Neuronal stem cell (in vitro differentiated cells): ENCODE results near the gene ZC3H10.
A peak's percentile ranks its signal among the peaks of the same experiment; 100 is the strongest.

Experiments used
- DNase-seq: peaks from one replicate; pipeline ENCODE4 v3.0.0-alpha.2; 2013; ENCODE audit warnings: low spot score
- H2AFZ ChIP-seq: one replicate; pipeline ENCODE4 v1.6.1; 2013; ENCODE audit warnings: mild to moderate bottlenecking, low read length, inconsistent platforms
- H2AK5ac ChIP-seq: 2 replicates; pipeline ENCODE4 v1.6.1; 2013; ENCODE audit warnings: low read depth, mild to moderate bottlenecking, inconsistent platforms, low read length, moderate library complexity, mixed read lengths
- H2BK120ac ChIP-seq: 2 replicates; pipeline ENCODE4 v1.6.1; 2013; ENCODE audit warnings: low read depth, mild to moderate bottlenecking, inconsistent platforms, low read length, moderate library complexity, mixed read lengths
- H2BK12ac ChIP-seq: one replicate; pipeline ENCODE4 v1.6.1; 2013; ENCODE audit warnings: low read length, inconsistent platforms
- H2BK15ac ChIP-seq: 2 replicates; pipeline ENCODE4 v1.6.1; 2013; ENCODE audit warnings: mild to moderate bottlenecking, low read length, inconsistent platforms, mixed read lengths
- H2BK5ac ChIP-seq: one replicate; pipeline ENCODE4 v1.6.1; 2013; ENCODE audit warnings: inconsistent platforms, mild to moderate bottlenecking, low read length, moderate library complexity
- H3K14ac ChIP-seq: one replicate; pipeline ENCODE4 v1.6.1; 2013; ENCODE audit warnings: low read length, inconsistent platforms
- H3K18ac ChIP-seq: 2 replicates; pipeline ENCODE4 v1.6.1; 2013; ENCODE audit warnings: low read length, inconsistent platforms
- H3K23ac ChIP-seq: 2 replicates; pipeline ENCODE4 v1.6.1; 2013; ENCODE audit warnings: low read depth, mild to moderate bottlenecking, mixed read lengths, low read length, inconsistent platforms; ENCODE audit not compliant: poor library complexity
- H3K27ac ChIP-seq: replicated peaks from 3 replicates; pipeline ENCODE4 v1.5.1; 2013; ENCODE audit warnings: low read length, inconsistent platforms
- H3K27me3 ChIP-seq, 3 experiments: 2 replicates each; pipeline ENCODE4 v1.6.1; 2013; ENCODE audit warnings: low read length in 3 of 3, mild to moderate bottlenecking in 2 of 3, inconsistent platforms in 1 of 3, low read depth in 1 of 3, mixed read lengths in 1 of 3, moderate library complexity in 1 of 3; ENCODE audit not compliant: control insufficient read depth in 3 of 3, insufficient read depth in 3 of 3
- H3K36me3 ChIP-seq, 2 donors: replicated peaks in 1 of 2; 2 replicates each; pipeline ENCODE4 v1.6.1; 2013; ENCODE audit warnings: low read length in 2 of 2; ENCODE audit not compliant: control insufficient read depth in 2 of 2, insufficient read depth in 2 of 2
- H3K4ac ChIP-seq: 2 replicates; pipeline ENCODE4 v1.6.1; 2013; ENCODE audit warnings: inconsistent platforms, mild to moderate bottlenecking, low read length, moderate library complexity
- H3K4me1 ChIP-seq, 2 donors: 1 replicate in 1 of 2; 2 replicates in 1 of 2; pipeline ENCODE4 v1.6.1; 2013; ENCODE audit warnings: low read length in 2 of 2, low read depth in 1 of 2; ENCODE audit not compliant: control insufficient read depth in 2 of 2, insufficient read depth in 1 of 2
- H3K4me2 ChIP-seq: one replicate; pipeline ENCODE4 v1.6.1; 2013; ENCODE audit warnings: mild to moderate bottlenecking, low read length, inconsistent platforms; ENCODE audit not compliant: insufficient read depth, poor library complexity, severe bottlenecking
- H3K4me3 ChIP-seq, 2 donors: 2 replicates each; pipeline ENCODE4 v1.5.1; 2013; ENCODE audit warnings: low read length in 2 of 2, mild to moderate bottlenecking in 2 of 2, inconsistent platforms in 1 of 2, moderate library complexity in 1 of 2
- H3K79me1 ChIP-seq: one replicate; pipeline ENCODE4 v1.6.1; 2013; ENCODE audit warnings: low read depth, mild to moderate bottlenecking, inconsistent platforms, low read length, moderate library complexity
- H3K9ac ChIP-seq: one replicate; pipeline ENCODE4 v1.6.1; 2013; ENCODE audit warnings: mild to moderate bottlenecking, low read depth, low read length, inconsistent platforms; ENCODE audit not compliant: poor library complexity
- H3K9me3 ChIP-seq, 2 donors: replicated peaks in 1 of 2; 2 replicates each; pipeline versions ENCODE3 to v1.6.1; 2013; ENCODE audit warnings: low read length in 2 of 2, mild to moderate bottlenecking in 2 of 2, inconsistent platforms in 1 of 2, low read depth in 1 of 2, mixed read lengths in 1 of 2, moderate library complexity in 1 of 2; ENCODE audit not compliant: control insufficient read depth in 2 of 2, insufficient read depth in 1 of 2
- H4K8ac ChIP-seq: one replicate; pipeline ENCODE4 v1.6.1; 2013; ENCODE audit warnings: low read depth, mild to moderate bottlenecking, inconsistent platforms, low read length, moderate library complexity
- H4K91ac ChIP-seq: one replicate; pipeline ENCODE4 v1.6.1; 2013; ENCODE audit warnings: low read length, low read depth, mild to moderate bottlenecking, inconsistent platforms; ENCODE audit not compliant: poor library complexity
- WGBS, 2 donors: extraction: QIAGEN DNeasy Blood & Tissue Kit; methylation state at CpG; one replicate each; pipeline ENCODE4 v1.1.7; 2013; ENCODE audit warnings: missing lambda C conversion rate in 2 of 2, mixed read lengths in 1 of 2; ENCODE audit not compliant: insufficient read length in 2 of 2, insufficient replicate concordance in 1 of 2; ENCODE audit errors: extremely low coverage in 2 of 2; 5-methylcytosine and 5-hydroxymethylcytosine counted together

Gene ZC3H10

GRCh38 chr12:56160193-56160763 is 42.2 kb downstream of the ZC3H10 start:
- Histone ChIP-seq H3K27me3 (no peaks in the 10 kb centered on the region), H2BK5ac (no peak overlapping the region), H3K4me3 (peak overlapping the region; percentile 2 to 85), H2AK5ac (no peak overlapping the region), H3K9ac (no peak overlapping the region), H2BK120ac (no peak overlapping the region), H4K8ac (no peak overlapping the region), H3K27ac (peak overlapping the region; percentile 20), H3K23ac (no peak overlapping the region), H2BK12ac (no peak overlapping the region), H3K18ac (no peak overlapping the region), H3K79me1 (no peaks in the 10 kb centered on the region), H4K91ac (no peak overlapping the region), H2BK15ac (no peak overlapping the region), H3K9me3 (no peaks in the 10 kb centered on the region), H3K36me3 (peaks cover 38 to 70% of the 10 kb centered on the region in 2 donors), H3K14ac (no peak overlapping the region), H3K4ac (no peak overlapping the region), H3K4me2 (peak overlapping the region; percentile 41), H2AFZ (no peak overlapping the region), H3K4me1 (peaks cover 27 to 40% of the 10 kb centered on the region in 2 donors)
- DNase-seq, result no peak
- no CpG with 5 or more reads among the region's 7 CpGs for WGBS, 2 donors

- WGBS, 2 donors, result no CpG with 5 or more reads among the region's 11 CpGs
- no peak overlapping the region for H3K18ac ChIP-seq
- H2BK12ac ChIP-seq, result no peak overlapping the region
- no peak overlapping the region for H4K91ac ChIP-seq
- peaks cover 3% of the 10 kb centered on the region for H3K79me1 ChIP-seq
- H3K4me2 ChIP-seq, result peak overlapping the region; percentile 47
- H3K4me1 ChIP-seq, result peaks cover 27 to 40% of the 10 kb centered on the region in 2 donors
- peak overlapping the region; percentile 18 for H3K9ac ChIP-seq
- peaks cover 38 to 70% of the 10 kb centered on the region in 2 donors for H3K36me3 ChIP-seq
- no peak overlapping the region for H3K23ac ChIP-seq
- DNase-seq, result no peak
- H2AK5ac ChIP-seq, result no peak overlapping the region
- no peaks in the 10 kb centered on the region for H3K9me3 ChIP-seq
- peak overlapping the region; percentile 58 for H3K27ac ChIP-seq
- no peak overlapping the region for H3K14ac ChIP-seq
- no peak overlapping the region for H2AFZ ChIP-seq
- no peak overlapping the region for H2BK120ac ChIP-seq
- peak overlapping the region in 1 of 2 donors; percentile 58 for H3K4me3 ChIP-seq
- no peaks in the 10 kb centered on the region for H3K27me3 ChIP-seq
- no peak overlapping the region for H2BK15ac ChIP-seq
- no peak overlapping the region for H4K8ac ChIP-seq
- no peak overlapping the region for H2BK5ac ChIP-seq
- no peak overlapping the region for H3K4ac ChIP-seq
These were observed 43.0 kb downstream of the ZC3H10 start for GRCh38 chr12:56160894-56161689.

- no peaks in the 10 kb centered on the region for H3K9me3 ChIP-seq
- H3K4me1 ChIP-seq, result peaks cover 27 to 40% of the 10 kb centered on the region in 2 donors
- H3K4me2 ChIP-seq, result peak overlapping the region; percentile 28
- H2BK120ac ChIP-seq, result no peak overlapping the region
- no peak overlapping the region for H3K18ac ChIP-seq
- no peak overlapping the region for H2AK5ac ChIP-seq
- H3K14ac ChIP-seq, result no peak overlapping the region
- no peak overlapping the region for H3K23ac ChIP-seq
- H3K27ac ChIP-seq, result peak overlapping the region; percentile 67
- H2BK12ac ChIP-seq, result no peak overlapping the region
- no CpG with 5 or more reads among the region's 10 CpGs for WGBS, 2 donors
- no peaks in the 10 kb centered on the region for H3K27me3 ChIP-seq
- H2BK5ac ChIP-seq, result no peak overlapping the region
- no peak overlapping the region for H2BK15ac ChIP-seq
- no peak overlapping the region for H2AFZ ChIP-seq
- H3K36me3 ChIP-seq, result peaks cover 40 to 76% of the 10 kb centered on the region in 2 donors
- H3K9ac ChIP-seq, result no peak overlapping the region
- no peak overlapping the region for H3K4ac ChIP-seq
- H4K8ac ChIP-seq, result no peak overlapping the region
- no peak overlapping the region for H4K91ac ChIP-seq
- peaks cover 3% of the 10 kb centered on the region for H3K79me1 ChIP-seq
- DNase-seq, result no peak
- no peak overlapping the region for H3K4me3 ChIP-seq
These were observed 43.8 kb downstream of the ZC3H10 start for GRCh38 chr12:56161690-56162351.
